GM12878 (cell line): ENCODE measurements around the gene MFNG.

Experiments used
- CHD2 ChIP-seq: IDR thresholded peaks from 2 replicates; pipeline ENCODE4 v1.6.1; 2011; ENCODE audit warnings: low read depth, low read length, improper control_type of control experiment, borderline replicate concordance
- CTCF ChIP-seq, 3 experiments: IDR thresholded peaks in 2 of 3; conservative IDR thresholded peaks in 1 of 3; 2 replicates each; pipeline ENCODE4 v1.5.1; 2011; ENCODE audit warnings: low read depth in 3 of 3, low read length in 3 of 3, mild to moderate bottlenecking in 3 of 3, control low read depth in 2 of 3, moderate library complexity in 2 of 3, inconsistent platforms in 1 of 3, mixed read lengths in 1 of 3; ENCODE audit not compliant: control insufficient read depth in 2 of 3, insufficient read depth in 1 of 3; ENCODE audit errors: extremely low read depth in 1 of 3
- EP300 ChIP-seq, 2 experiments: fragments of 150-350 bp in 1 of 2; IDR thresholded peaks; 2 replicates each; pipeline ENCODE4 v1.6.1; 2011 to 2012; ENCODE audit warnings: low read depth in 2 of 2, low read length in 2 of 2, borderline replicate concordance in 1 of 2, improper control_type of control experiment in 1 of 2, inconsistent platforms in 1 of 2; ENCODE audit not compliant: control insufficient read depth in 1 of 2
- KDM1A ChIP-seq: fragments of 200-600 bp; sonication (generic); IDR thresholded peaks from 2 replicates; pipeline ENCODE4 v1.6.1; 2016; ENCODE audit warnings: borderline replicate concordance
- POLR2A ChIP-seq: IDR thresholded peaks from 2 replicates; pipeline ENCODE4 v1.6.1; 2011; ENCODE audit warnings: low read depth, mild to moderate bottlenecking, low read length
- RBBP5 ChIP-seq: fragments of 200-600 bp; sonication (generic); conservative IDR thresholded peaks from 2 replicates; pipeline ENCODE4 v1.6.1; 2016
- TAF1 ChIP-seq: IDR thresholded peaks from 2 replicates; pipeline ENCODE4 v1.6.1; 2011; ENCODE audit warnings: mild to moderate bottlenecking, low read depth, low read length, borderline replicate concordance
- TCF3 ChIP-seq: IDR thresholded peaks from 2 replicates; pipeline ENCODE4 v1.6.1; 2012; ENCODE audit warnings: low read depth, mild to moderate bottlenecking, low read length, borderline replicate concordance; ENCODE audit not compliant: insufficient read depth
- ZNF622 ChIP-seq: fragments of 450-650 bp; IDR thresholded peaks from 2 replicates; pipeline ENCODE4 v1.6.1; 2017; ENCODE audit warnings: mild to moderate bottlenecking, inconsistent platforms
- ZZZ3 ChIP-seq: IDR thresholded peaks from 2 replicates; pipeline ENCODE4 v1.6.1; 2011; ENCODE audit warnings: low read depth; ENCODE audit not compliant: control insufficient read depth, insufficient read length
- TF ChIP-seq, protein P1 (sequence below): IDR thresholded peaks from 2 replicates; pipeline ENCODE4 v1.6.1; 2012; ENCODE audit warnings: low read length, inconsistent platforms

GRCh38 chr22:37419370-37419968 is 66.7 kb downstream of the MFNG start:
- TF ChIP-seq POLR2A (no peak), TCF3 (no peak), EP300 (IDR thresholded peaks at IDR 0.05; ENCODE audit: borderline replicate concordance in 1 of 2, control insufficient read depth in 1 of 2, low read depth in 2 of 2, low read length in 2 of 2) (no peak), CTCF (IDR thresholded peaks at IDR 0.05 in 2 of 3, conservative IDR thresholded peaks at IDR 0.05 in 1 of 3; ENCODE audit: control insufficient read depth in 2 of 3, extremely low read depth in 1 of 3, insufficient read depth in 1 of 3, low read depth in 3 of 3, low read length in 3 of 3) (no peak), KDM1A (no peak), CHD2 (no peak), RBBP5 (no peak), TAF1 (no peak), ZNF622 (no peak), ZZZ3 (no peak)
- TF ChIP-seq, protein P1, sequence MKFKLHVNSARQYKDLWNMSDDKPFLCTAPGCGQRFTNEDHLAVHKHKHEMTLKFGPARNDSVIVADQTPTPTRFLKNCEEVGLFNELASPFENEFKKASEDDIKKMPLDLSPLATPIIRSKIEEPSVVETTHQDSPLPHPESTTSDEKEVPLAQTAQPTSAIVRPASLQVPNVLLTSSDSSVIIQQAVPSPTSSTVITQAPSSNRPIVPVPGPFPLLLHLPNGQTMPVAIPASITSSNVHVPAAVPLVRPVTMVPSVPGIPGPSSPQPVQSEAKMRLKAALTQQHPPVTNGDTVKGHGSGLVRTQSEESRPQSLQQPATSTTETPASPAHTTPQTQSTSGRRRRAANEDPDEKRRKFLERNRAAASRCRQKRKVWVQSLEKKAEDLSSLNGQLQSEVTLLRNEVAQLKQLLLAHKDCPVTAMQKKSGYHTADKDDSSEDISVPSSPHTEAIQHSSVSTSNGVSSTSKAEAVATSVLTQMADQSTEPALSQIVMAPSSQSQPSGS, result no peak
